ENCODE results near the gene NUDT21. TPM values are rescaled to one million over a fixed set of nuclear protein-coding genes. Genes with fewer than 3 reads are reported as not detected.

The NUDT21 gene
- polyA plus RNA-seq, 1 of the 3 experiments (the other 2 are of a cell fraction): 42.2 TPM

GRCh38 chr16:56408379-56409098 lies 42.6 kb downstream of the NUDT21 start (continued):
- TF ChIP-seq USF1 (IDR thresholded peaks at IDR 0.05; ENCODE audit: borderline replicate concordance, low read depth) (no peak), RAD21 (IDR thresholded peaks at IDR 0.05; ENCODE audit: low read length) (no peak), MAX (IDR thresholded peaks at IDR 0.05; ENCODE audit: low read depth) (no peak), EP300 (IDR thresholded peaks at IDR 0.05; ENCODE audit: borderline replicate concordance in 1 of 2, low read depth in 1 of 2, low read length in 1 of 2) (no peak), GATA2 (CRISPR knock-in tag; IDR thresholded peaks at IDR 0.05) (no peak), TAF1 (IDR thresholded peaks at IDR 0.05; ENCODE audit: borderline replicate concordance, low read depth, low read length) (no peak), MEF2A (IDR thresholded peaks at IDR 0.05; ENCODE audit: borderline replicate concordance, low read depth) (no peak)

- Histone ChIP-seq H2AFZ (ENCODE audit: low read depth) (no peak overlapping the region), H3K9me3 (no peaks in the 10 kb centered on the region), H3K4me1 (ENCODE audit: control insufficient read depth in 1 of 2, insufficient read depth in 2 of 2, low read depth in 1 of 2, low read length in 1 of 2) (no peaks in the 10 kb centered on the region), H3K27ac (ENCODE audit: low read depth in 2 of 2, low read length in 1 of 2) (no peak overlapping the region), H3K79me2 (ENCODE audit: insufficient read depth) (peaks cover 12% of the 10 kb centered on the region), H3K4me3 (ENCODE audit: low read depth in 2 of 2, low read length in 1 of 2) (no peak overlapping the region), H3K9ac (no peak overlapping the region), H3K36me3 (replicated peaks in 1 of 2; ENCODE audit: control insufficient read depth in 1 of 2, insufficient read depth in 2 of 2, low read length in 1 of 2) (peaks cover 64 to 76% of the 10 kb centered on the region in 2 experiments), H3F3A (replicated peaks; ENCODE audit: insufficient read depth) (peaks cover 3% of the 10 kb centered on the region), H4K20me1 (ENCODE audit: insufficient read depth) (no peaks in the 10 kb centered on the region), H3K9me2 (no peaks in the 10 kb centered on the region), H3K4me2 (no peak overlapping the region), H3K27me3 (ENCODE audit: insufficient read depth) (no peaks in the 10 kb centered on the region)
- ChIA-PET CTCF (no interaction called here), POLR2A (no interaction called here)
- WGBS (ENCODE audit: low lambda C conversion rate): 76% methylated on average over 4 of the region's 4 CpGs
- no peak for DNase-seq
- no peak for TF ChIP-seq JUND (IDR thresholded peaks at IDR 0.05)
- TF ChIP-seq POLR2AphosphoS5 (IDR thresholded peaks at IDR 0.05; ENCODE audit: low read depth, low read length): no peak
- TF ChIP-seq YY1 (IDR thresholded peaks at IDR 0.05; ENCODE audit: low read depth): no peak
- no peak for TF ChIP-seq FOXJ3 (CRISPR knock-in tag; IDR thresholded peaks at IDR 0.05)
- no peak for TF ChIP-seq NFIC (IDR thresholded peaks at IDR 0.05; ENCODE audit: borderline replicate concordance)
- no peak for TF ChIP-seq RAD21 (IDR thresholded peaks at IDR 0.05; ENCODE audit: low read length)
- TF ChIP-seq GABPA (IDR thresholded peaks at IDR 0.05; ENCODE audit: low read depth): no peak
- TF ChIP-seq TAF1 (IDR thresholded peaks at IDR 0.05; ENCODE audit: borderline replicate concordance, low read depth, low read length): no peak
- no peak for TF ChIP-seq RXRA (IDR thresholded peaks at IDR 0.05; ENCODE audit: borderline replicate concordance, low read depth)
- TF ChIP-seq MXI1 (IDR thresholded peaks at IDR 0.05; ENCODE audit: low read depth, low read length): no peak
- no peak for TF ChIP-seq ZBTB33 (IDR thresholded peaks at IDR 0.05; ENCODE audit: borderline replicate concordance, low read depth)
- TF ChIP-seq RCOR1 (IDR thresholded peaks at IDR 0.05; ENCODE audit: low read length): no peak
- no peak for TF ChIP-seq TEAD4 (IDR thresholded peaks at IDR 0.05; ENCODE audit: borderline replicate concordance, insufficient read depth)
- TF ChIP-seq REST (IDR thresholded peaks at IDR 0.05; ENCODE audit: low read depth, low read length): no peak
- TF ChIP-seq ELF1 (IDR thresholded peaks at IDR 0.05): no peak
- TF ChIP-seq IRF3 (IDR thresholded peaks at IDR 0.05; ENCODE audit: low read depth, low read length): no peak
- TF ChIP-seq NRF1 (IDR thresholded peaks at IDR 0.05; ENCODE audit: low read depth, low read length): no peak
- no peak for TF ChIP-seq FOXM1 (IDR thresholded peaks at IDR 0.05; ENCODE audit: low read depth)
- TF ChIP-seq TCF12 (IDR thresholded peaks at IDR 0.05): no peak
- no peak for TF ChIP-seq GATA2 (CRISPR knock-in tag; IDR thresholded peaks at IDR 0.05)
Measured at GRCh38 chr16:56405977-56406672, 45.0 kb downstream of the NUDT21 start.
